Limb (tissue), 2 donors: ENCODE data around the gene CNTROB.

Source experiments
- DNase-seq, 2 donors: peaks; one replicate each; pipeline ENCODE4 v3.0.0-alpha.2; 2016; ENCODE audit errors: extremely low spot score in 2 of 2

The CNTROB gene

GRCh38 chr17:7931709-7932482 lies at the start of gene CNTROB, which contains the start of gene TRAPPC1:
Gene CNTROB, plus strand, starts transcription at chr17:7932206. Its CDS starts 874 bp downstream, at chr17:7933080.
Gene TRAPPC1, minus strand, starts transcription at chr17:7931946. Its CDS starts 117 bp downstream, at chr17:7931829.
- DNase-seq = peak; percentile 100

GRCh38 chr17:7882629-7883028 lies 49.4 kb upstream of the CNTROB start:
- DNase-seq = no peak

- peak; percentile 34 to 57 for DNase-seq
These were observed 48.1 kb upstream of the CNTROB start for GRCh38 chr17:7883781-7884386.

GRCh38 chr17:7884581-7885366 lies 47.2 kb upstream of the CNTROB start:
- peak; percentile 6 to 76 for DNase-seq

GRCh38 chr17:7885367-7886226 lies 46.4 kb upstream of the CNTROB start:
- peak; percentile 36 to 78 for DNase-seq

- peak; percentile 46 to 77 for DNase-seq
These were observed 45.6 kb upstream of the CNTROB start for GRCh38 chr17:7886227-7887037.

GRCh38 chr17:7887038-7887481 lies 44.9 kb upstream of the CNTROB start:
- no peak for DNase-seq

GRCh38 chr17:7887482-7888183 lies 44.4 kb upstream of the CNTROB start:
- peak; percentile 96 to 98 for DNase-seq

GRCh38 chr17:7888184-7888920 lies 43.7 kb upstream of the CNTROB start, which contains the start of gene CHD3:
Gene CHD3, plus strand, starts transcription at chr17:7888789. Its CDS starts 212 bp downstream, at chr17:7889001.
- DNase-seq = peak in 1 of 2 donors; percentile 52

- DNase-seq = peak; percentile 85 to 91
These were observed 42.6 kb upstream of the CNTROB start for GRCh38 chr17:7889166-7889955.

GRCh38 chr17:7893187-7893880 lies 38.7 kb upstream of the CNTROB start:
- DNase-seq = peak in 1 of 2 donors; percentile 62

GRCh38 chr17:7894226-7894625 lies 37.8 kb upstream of the CNTROB start:
- DNase-seq = no peak

GRCh38 chr17:7894866-7895265 lies 37.1 kb upstream of the CNTROB start:
- no peak for DNase-seq

- peak in 1 of 2 donors; percentile 14 for DNase-seq
These were observed 34.9 kb upstream of the CNTROB start for GRCh38 chr17:7897090-7897489.

GRCh38 chr17:7897773-7898172 lies 34.2 kb upstream of the CNTROB start:
- DNase-seq = no peak

GRCh38 chr17:7903154-7904103 lies 28.6 kb upstream of the CNTROB start:
- DNase-seq = no peak
